GM12865 (cell line): ENCODE results near the gene SMPD1.

ENCODE experiments used
- DNase-seq: peaks from one replicate; pipeline ENCODE4 v3.0.0; 2010; ENCODE audit warnings: low read depth
- H3K4me3 ChIP-seq: 2 replicates; pipeline ENCODE4 v1.5.1; 2011; ENCODE audit warnings: mild to moderate bottlenecking, low read depth, low read length, control low read depth
- TF ChIP-seq, protein P1 (sequence below): IDR thresholded peaks from 2 replicates; pipeline ENCODE4 v1.5.1; 2011; ENCODE audit warnings: low read length, control low read depth, low read depth, inconsistent platforms; ENCODE audit not compliant: insufficient read depth; ENCODE audit errors: missing control alignments

The SMPD1 gene

DNA sequence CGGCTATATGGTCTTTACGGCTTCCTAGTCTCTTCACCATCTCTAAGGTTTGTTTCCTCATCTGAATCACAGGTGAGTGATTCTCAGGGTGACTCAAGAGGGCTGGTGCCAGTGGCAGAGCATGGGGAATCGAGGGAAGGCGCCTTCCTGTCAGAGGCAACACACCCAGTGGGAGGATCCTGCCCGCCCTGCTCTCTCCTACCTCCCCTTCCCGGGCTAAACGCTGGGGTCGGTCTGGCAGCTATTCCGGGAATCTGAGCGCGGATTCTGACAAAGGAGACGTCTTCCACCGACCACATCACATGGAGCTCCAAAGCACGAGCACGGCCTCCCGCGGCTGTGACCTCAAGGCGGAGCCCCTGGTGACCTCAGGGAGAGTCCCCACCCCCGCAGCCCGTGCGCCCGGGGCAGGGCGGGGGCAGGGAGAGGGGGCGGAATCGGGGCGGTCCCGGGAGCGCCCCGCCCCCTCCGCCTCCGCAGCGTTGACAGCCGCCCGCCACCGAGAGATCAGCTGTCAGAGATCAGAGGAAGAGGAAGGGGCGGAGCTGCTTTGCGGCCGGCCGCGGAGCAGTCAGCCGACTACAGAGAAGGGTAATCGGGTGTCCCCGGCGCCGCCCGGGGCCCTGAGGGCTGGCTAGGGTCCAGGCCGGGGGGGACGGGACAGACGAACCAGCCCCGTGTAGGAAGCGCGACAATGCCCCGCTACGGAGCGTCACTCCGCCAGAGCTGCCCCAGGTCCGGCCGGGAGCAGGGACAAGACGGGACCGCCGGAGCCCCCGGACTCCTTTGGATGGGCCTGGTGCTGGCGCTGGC is at the start of gene SMPD1:
TSS of gene SMPD1 (plus strand) at position 570 of the 813 bp plus-strand sequence. CDS start at position 695, 125 bp downstream.
- peak within 1 kb of the TSS; percentile 98 for H3K4me3 ChIP-seq
- DNase-seq: peak; percentile 95
- TF ChIP-seq, protein P1, sequence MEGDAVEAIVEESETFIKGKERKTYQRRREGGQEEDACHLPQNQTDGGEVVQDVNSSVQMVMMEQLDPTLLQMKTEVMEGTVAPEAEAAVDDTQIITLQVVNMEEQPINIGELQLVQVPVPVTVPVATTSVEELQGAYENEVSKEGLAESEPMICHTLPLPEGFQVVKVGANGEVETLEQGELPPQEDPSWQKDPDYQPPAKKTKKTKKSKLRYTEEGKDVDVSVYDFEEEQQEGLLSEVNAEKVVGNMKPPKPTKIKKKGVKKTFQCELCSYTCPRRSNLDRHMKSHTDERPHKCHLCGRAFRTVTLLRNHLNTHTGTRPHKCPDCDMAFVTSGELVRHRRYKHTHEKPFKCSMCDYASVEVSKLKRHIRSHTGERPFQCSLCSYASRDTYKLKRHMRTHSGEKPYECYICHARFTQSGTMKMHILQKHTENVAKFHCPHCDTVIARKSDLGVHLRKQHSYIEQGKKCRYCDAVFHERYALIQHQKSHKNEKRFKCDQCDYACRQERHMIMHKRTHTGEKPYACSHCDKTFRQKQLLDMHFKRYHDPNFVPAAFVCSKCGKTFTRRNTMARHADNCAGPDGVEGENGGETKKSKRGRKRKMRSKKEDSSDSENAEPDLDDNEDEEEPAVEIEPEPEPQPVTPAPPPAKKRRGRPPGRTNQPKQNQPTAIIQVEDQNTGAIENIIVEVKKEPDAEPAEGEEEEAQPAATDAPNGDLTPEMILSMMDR: no peak

DNA sequence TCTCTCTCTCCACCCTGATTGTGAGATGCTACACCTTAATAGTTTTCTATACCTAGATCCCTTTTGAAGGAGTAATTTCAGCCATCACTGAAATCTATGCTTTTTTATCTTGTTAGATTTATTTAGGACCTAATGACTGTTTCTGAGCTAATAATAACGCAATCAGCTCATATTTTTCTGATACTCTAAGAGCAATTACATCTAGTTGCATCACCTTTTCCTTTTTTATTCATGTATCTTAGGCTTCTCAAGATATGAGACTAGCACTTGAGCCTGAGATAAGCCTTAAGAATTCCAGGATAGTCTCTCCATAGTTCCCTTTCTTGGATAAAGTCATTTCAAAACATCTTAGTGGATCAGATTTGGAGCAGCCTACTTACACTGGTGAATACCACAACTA is 44.9 kb upstream of the SMPD1 start:
- TF ChIP-seq, protein P1: no peak
- no peak for DNase-seq
- H3K4me3 ChIP-seq: no peak overlapping the region

DNA sequence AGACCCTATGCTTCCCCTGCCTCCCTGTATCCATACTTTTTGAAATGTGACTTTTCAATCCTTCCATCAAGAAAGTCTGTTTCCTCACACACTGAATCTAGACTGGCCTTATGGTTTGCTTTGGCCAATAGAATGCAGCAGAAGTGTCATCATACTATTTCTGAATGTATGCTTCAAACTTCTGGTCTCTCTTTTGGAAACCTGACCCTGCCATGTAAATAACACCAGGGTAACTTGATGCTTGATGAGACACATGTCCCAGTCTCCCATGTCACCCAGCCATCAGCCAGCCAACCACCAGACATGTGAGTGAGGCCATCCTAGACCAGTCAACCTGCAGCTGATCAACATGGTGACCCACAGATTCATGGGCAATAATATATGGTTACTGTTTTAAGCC is 40.2 kb upstream of the SMPD1 start:
- H3K4me3 ChIP-seq: no peak overlapping the region
- TF ChIP-seq, protein P1: no peak
- no peak for DNase-seq

DNA sequence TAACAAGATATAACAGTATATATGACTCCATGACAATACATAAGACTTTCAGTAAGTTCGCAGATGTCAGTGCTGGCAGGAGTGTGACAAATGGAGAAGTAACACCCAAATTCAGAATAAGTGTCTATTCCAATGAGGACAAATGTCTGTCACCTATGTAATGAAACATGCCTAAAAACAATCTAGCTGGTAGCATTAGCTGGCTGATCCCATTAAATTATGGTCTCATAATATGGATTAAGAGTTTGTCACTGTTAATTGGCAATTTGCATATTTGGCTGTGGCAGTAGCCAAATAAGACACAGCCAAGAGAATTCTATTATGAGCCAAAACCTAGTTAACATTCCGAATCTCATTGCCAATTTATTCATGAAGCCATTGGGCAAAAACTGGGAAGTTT is 39.8 kb upstream of the SMPD1 start:
- TF ChIP-seq, protein P1: no peak
- H3K4me3 ChIP-seq: no peak overlapping the region
- no peak for DNase-seq

DNA sequence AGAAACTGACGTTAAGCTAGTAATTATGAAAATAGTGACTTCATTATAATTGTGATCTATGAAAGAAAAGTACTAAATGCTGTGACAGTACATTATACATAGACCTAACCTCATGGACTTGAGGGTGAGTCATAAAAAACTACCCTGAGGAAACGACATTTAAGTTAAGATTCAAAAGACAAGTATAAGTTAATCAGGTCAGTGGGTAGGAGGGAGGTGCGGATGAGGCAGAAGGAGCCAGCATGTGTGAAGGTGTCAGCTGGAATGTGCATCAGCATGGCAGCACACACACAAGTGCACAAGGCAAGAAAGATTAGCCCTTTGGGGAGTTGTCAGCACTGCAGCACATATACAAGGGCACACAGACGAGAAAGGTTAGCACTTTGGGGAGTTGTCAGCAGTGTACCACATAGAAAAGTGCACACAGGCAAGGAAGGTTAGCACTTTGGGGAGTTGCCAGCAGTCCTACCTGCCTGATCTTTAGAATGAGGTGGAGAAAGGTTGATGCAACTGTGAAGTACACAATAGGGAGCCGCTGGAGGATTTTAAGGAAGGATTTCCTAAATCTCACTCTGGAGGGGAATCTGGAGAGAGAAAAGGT is 38.4 kb upstream of the SMPD1 start:
- H3K4me3 ChIP-seq: no peak overlapping the region
- TF ChIP-seq, protein P1: no peak
- DNase-seq: no peak

DNA sequence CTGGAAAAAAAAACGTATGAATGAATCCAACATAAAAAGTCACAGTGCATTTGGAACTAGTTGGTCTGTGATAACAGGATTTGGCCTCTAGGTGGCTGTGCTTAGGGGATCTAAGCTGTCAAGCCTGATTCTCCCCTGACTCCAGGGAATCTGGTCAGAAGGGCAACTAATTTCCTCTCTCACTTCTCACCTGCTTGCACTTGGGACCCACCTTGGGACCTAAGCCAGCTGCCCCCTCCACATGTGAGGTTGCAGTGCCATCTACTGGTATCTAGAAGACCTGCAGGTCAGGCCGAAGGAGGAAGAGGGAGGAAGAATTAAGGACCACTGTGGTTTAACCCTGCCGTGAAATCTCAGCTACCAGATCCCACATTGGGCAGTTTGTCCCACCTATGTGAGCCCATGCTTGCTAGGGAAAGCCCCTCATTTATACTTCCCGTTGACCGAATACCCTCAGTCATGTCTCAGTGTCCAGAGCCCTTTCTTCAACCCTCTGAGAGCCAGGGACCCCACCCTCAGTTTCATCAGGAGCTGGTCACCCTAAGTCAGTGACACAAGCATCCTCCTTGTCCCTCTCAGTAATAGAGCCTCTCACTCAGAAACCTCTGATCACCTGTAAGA is 36.8 kb upstream of the SMPD1 start:
- no peak overlapping the region for H3K4me3 ChIP-seq
- peak; percentile 74 for DNase-seq
- TF ChIP-seq, protein P1: peak; percentile 95
